HG02678 (cell line): ENCODE measurements around the gene SLC24A4.
"Not testable (repeated sequence)": the region's sequence is repeated elsewhere in the genome, so short reads cannot be mapped to it uniquely, and the experiment has no call there.

ENCODE experiments used
- ATAC-seq: cut with Tn5 transposase; IDR thresholded peaks from one replicate; pipeline ENCODE4 v1.9.1; 2021; ENCODE audit warnings: mild to moderate bottlenecking, moderate library complexity; ENCODE audit not compliant: unreplicated experiment

SLC24A4 gene

DNA sequence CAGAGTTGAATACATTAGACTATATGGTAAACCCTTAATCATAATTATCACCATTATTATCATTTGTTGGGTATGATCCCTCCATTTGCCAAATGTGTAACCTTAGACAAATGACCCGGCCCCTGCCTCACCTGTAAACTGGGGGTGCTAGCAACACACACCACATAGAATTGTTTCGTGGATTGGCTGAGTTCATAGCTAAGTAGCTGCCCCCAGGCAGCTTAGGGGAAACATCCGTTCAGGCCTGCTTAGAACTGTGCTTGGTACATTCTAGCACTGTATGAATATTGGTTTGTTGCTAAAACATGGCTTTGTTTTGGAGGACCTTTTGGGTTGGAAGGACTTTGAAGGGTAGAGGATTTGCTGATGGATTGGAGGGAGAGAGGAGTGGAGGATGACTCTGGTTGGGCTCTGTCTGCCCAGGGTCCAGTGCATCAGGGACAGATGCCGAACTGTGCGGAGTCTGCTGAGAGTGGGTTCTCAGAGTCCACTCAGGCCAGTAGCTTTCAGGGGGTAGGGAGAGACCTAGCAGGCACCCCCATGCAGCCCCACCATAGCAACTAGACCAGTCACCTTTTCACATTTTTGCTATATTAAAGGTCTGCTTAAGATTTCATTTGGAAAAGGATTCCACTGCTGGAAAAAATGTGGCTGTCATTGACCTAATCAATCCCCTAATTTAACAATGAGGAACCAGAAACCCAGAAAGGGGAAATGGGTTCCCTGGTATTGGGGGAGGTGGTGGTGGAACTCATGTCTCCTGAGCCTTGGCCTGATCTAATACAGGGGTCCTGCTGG is 192.8 kb downstream of the SLC24A4 start:
- no peak for ATAC-seq

DNA sequence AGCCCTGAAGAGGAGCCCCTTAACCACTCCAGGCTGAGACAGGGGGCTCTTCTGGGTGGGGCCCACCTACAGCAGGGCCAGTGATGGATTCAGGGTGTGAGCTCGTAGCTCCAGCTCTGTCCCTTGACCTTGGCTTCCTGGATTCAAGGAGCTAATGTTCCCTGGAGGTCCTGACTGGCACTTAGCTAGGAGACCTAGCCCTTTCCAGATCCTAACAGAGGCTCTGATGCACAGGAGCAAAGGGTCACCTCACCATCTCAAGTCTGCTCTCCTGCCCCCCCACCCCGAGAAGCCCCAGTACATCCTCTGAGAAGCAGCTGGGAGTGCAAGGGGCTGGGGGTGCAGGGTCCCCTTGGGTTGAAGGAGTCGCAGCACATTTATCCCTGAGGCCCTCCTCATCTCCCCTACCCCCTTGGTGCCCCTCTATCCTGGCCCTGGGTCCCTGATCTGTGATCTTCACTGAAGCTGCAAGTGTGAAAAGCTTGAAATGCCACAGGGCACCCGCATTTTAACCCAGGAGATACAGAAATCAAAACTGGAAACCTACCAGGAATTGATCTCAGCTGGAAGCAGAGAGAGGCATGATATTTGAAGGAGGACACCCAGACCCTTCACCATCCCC is 193.5 kb downstream of the SLC24A4 start:
- no peak for ATAC-seq

DNA sequence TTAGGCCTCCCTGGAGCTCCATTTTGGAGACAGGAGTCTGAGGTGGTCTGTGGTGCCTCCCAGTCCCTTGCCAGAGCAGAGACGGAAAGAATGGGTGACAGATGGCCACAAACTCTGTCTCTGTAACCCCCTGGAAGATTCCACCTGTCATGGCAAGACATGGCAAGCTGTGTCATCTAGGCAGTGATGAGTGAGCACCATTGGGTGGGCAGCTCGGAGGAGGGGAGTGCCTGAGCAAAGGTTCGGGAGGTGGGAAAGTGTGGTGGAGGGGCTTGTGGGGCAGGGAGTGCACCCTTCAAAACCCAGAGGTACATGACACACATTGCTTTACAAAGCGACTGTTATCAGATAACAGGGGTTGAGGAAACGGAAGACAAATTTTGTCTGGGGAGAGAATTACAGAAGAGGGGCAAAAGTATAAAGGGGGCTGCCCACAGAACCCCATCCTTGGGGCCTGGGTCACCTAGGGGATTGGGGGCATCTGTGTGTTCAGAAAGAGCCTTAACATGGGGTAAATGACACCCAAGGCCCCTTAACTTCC is 194.1 kb downstream of the SLC24A4 start:
- no peak for ATAC-seq

DNA sequence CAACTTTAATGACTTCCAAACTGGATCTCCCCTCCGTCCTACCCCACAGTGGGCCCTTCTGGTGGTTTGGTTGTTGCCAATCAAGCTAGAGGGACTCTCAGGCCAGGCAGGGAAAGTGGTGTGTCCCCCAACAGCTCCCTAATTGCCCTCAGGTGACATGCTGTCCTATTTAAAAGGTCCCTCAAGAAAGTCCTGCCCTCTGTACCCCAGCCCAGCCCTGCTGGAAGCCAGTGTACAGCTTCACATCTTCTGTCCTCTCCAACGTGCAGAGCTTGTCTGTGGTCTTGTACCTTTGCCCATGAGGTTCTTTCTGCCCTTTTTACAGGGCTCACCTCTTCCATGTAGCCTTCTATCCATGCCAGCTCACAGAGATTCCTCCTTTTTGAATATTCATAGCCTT is 194.8 kb downstream of the SLC24A4 start:
- ATAC-seq: no peak

DNA sequence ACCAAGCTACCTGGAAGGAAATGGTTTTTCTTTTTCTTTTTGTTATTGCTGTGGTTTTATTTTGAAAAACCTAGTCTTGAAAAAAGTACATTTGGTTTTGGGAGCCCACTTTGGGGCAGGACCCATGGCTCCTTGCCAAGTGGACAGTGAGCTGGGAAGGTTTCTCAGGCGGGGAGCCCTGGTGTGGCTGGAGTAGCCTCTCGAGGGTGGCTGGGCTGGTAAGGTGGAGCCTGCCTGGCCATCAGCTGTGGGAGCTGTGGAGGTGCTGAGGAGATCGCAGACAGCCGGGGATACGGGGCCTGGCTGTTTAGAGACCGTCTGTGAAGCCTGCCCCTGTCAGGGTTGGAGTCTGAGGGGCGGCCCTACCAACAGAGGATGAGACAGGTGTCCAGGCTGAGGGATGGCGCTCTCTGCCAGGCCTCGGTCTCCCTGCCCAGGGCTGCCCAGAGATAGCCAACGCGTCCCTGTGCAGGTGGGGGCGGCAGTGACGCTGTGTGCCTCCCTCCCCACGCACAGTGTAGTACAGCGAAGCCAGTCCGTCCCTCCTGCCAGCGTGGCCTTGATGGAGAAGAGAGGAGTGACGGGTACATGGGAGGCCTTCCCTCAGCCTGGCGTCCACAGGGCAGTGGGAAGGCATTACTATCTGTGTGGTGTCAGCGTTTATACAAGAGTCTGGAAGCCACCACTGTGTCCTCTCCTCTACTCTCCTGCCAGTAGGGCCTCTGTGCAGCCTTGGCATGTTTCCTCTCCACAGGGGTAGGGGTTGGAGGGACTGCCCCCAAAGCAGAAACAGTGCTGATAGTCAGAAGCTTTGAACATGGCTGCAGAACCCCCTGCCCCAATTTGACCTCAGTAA is 196.5 kb downstream of the SLC24A4 start:
- no peak for ATAC-seq

DNA sequence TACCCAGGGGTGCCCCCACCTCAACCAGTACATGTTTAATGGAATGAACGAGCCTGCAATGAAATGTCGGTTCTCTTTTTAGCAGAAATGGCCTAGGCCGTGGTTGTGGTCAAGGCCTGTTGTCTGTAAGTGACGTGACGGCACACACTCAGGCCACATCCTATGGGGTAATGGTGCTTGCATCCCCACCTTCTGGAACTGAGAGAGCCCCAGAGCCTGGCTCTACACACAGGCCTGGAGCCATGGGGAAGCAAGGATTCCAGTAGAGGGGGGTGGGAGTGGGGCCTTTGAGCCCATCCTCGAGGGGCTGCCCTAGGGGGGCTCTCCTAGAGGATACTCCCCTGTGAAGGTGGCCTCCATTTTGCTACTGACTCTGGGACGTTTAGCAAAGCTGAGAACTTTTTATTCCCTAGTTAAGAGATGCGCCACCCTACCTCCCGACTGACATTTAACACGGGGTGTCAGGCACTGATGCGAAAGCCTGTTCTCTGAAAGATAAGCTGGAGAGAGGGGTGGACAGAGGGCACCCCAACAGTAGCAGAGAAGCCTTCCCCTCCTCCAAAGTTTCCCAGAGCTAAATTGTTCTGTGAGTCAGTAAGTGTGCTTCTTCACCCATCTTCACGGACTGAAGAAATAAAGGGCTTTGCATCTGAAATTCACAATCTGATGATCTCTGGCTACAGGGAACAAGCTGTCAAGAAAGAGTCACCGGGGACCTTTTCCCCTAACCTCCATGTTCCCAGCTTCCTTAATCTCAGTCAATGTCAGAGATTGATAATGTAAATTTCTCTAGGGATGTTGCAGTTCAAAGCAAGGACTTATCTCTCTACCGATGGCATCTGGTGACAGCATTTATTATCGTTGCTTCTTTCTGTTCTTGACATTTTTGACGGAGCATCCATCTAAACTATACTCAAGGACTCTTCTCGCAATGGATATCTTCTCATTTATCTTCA is 197.4 kb downstream of the SLC24A4 start:
- no peak for ATAC-seq

DNA sequence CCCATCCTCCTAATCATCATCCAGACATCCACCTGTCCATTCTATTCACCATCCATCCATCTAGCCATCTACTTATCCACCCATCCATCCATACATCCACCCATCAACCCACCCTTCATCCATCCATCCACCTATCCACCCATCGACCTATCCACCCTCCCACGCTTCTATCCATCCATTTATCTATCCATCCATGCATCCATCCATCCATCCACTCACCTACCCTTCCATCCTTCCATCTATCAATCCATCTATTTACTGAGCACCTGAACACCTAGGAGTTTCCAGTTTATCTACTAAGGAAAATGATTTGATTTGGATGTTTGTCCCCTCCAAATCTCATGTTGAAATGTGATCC is 198.1 kb downstream of the SLC24A4 start:
- ATAC-seq: no peak

DNA sequence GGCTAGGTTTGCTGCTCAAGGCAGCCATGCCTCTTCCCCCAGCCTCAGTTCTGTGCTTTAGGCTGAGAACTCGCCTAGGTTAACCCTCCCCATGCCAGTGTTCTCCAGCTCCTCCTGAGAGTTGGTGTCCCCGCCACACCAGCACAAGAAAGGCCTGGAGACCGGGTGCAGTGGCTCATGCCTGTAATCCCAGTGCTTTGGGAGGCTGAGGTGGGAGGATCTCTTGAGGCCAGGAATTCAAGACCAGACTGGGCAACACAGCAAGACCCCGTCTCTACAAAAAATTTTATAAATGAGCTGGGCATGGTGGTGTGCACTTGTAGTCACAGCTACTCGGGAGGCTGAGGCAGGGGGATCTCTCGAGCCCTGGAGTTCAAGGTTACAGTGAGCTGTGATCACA is 200.8 kb downstream of the SLC24A4 start:
- ATAC-seq: no peak

DNA sequence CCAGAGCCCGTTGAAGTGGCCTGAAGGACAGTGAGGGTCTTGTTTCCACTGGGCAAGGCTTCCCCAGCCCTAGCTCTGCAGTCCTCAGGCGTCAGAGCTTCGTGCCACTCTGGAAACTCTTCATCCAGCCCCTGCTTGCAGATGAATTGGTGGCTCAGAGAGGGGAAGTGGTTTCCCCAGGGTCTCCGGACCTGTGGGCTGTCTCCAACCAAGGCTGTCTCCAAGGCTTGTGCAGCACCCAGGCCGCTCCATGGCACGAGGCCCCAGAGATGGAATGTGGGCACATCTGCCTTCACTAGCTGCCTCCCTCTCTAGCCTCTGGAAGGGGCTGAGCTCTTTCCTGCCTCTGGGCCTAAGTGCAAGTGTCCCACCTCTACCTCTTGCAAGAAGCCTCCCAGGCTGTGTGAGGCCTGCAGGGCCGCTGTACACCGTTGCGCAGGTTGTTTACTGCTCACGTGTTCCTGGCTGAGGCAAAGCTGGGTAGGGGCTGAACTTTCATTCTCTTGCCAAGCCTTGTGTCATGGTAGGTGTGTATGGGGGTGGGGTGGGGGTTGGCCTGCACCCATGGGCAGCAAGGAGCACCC is 201.7 kb downstream of the SLC24A4 start:
- ATAC-seq: no peak

DNA sequence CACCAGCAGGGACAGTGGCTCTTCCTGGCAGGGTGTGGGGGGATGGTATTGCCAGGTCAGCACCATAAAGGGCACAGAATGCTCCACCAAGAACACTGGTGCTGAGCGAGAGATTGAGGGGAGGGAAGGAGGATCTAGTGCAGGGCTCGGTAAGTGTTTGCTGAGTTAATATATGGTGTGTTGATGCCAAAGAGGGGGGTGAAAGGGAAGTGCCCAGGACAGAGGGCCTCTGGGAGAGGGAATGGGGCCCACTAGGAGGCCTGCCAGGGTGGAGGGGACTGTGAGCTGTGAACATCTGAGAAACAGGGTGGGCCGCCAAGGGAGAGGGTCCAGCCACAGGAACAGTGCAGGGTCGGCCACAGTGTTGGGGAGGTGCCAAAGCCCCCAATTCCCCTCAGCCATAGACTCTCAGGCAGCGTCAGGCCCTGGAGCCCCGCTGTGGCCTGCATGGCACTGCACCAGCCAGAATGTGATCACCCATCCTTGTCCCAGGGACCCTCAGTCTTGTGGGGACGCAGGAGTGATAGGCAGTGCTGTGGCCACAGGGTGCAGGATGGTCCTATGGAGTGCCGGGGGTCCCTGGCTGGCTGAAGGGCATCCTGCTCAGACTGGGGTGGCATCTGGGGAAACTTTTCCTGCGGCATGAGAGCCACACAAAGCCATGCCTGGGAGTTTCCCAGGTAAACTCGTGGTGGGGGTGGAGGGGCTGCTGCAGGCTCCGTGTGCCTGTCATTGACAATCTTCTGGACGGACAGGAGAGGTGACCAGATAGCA is 202.5 kb downstream of the SLC24A4 start:
- ATAC-seq: no peak

DNA sequence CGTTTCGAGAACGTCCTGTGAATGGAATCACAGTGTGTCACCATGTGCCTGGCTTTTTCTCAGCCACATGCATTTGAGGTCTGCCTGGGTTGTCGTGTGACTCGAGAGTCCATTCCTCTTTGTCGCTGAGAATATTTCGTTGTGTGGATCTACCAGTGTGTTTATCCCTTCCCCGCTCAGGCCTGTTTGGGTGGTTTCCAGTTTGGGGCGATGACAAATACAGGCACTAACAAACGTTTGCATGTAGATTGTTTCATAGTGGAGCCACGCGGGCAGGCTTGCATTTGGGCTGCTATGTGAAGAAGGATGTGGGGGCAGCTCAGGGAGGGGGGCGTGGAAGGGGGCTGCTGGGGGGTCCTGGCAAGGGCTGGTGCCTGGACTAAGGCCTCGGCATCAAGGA is 204.8 kb downstream of the SLC24A4 start:
- ATAC-seq: no peak

DNA sequence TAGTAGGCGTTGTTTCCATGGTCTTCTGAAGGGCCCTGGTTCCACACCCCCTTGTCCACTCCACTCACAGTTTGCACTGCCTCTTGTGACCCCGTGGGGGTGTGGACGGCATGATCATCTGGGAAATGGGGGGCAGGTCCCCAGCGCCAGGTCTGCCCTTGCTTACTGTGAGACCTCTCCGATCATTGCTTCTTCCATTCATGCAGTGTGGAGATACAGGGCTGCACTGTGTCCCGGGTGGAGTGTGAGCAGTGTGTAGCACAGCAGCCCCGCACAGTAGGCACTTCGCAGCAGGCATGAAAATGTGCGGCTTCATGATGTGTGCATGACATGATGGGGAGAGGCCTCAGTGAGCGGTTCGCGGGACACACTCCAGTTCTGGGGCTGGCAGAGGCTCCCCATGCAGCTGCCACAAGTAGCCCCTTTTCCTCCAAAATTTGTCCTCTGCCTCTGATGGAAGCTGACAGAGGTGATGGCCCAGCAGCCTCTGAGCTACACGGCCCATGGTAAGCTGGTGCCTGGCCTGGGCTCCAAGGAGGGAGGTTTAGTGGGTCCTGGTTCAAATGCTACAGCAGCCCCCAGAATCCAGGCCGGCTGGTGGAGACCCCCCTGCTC is 205.6 kb downstream of the SLC24A4 start:
- no peak for ATAC-seq

DNA sequence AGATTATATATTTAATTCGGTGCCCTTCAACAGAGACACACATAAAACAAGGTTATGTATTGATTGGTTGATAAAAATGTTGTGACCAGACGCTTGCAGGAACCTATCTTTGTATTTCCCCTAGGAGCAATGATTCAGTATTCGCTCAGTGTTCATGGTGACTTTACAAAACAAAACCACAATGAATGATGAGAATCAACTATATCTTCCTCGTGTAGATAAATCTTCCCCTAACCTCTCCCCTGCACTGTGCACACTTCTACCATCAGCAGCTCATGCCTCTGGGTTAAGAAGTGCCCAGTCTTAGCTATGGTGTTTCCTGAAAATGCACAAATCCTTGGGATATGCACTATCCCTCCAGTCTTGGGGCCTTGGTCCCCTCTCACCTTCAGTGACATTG is 206.9 kb downstream of the SLC24A4 start:
- no peak for ATAC-seq

DNA sequence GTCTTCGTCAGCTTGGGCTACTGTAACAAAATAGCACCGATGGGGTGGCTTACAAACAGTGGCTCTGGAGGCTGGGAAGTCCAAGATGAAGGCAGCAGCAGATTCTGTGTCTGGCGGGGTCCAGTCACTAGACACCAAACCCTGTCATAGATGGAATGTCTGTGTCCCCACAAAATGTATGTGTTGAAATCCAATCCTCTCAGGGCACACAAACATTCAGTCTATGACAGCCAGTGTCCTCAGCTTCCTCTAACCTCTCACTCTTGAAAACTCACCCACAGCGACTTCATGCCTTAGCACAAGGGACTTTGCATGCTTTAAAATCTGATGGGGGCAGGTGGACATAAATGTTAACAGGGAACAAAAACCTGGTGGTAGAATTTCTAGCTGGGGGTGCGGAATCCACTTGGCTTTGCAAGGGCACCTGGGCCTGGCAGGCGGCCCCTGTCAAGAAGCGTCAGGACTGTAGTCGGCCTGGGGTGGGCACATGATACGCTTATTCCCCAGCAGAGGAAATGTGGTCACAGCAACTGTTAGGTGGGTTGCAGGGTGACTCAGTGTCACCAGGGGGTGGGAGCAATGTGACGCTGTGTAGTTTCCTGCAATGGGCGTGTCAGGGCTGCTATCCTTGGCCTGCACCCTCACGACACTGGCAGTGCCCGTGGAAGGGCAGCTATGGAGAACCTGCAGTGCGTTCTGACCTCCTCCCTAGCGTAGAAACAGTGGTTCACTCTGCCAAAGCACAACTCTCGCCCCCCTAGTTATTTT is 208.3 kb downstream of the SLC24A4 start:
- no peak for ATAC-seq

DNA sequence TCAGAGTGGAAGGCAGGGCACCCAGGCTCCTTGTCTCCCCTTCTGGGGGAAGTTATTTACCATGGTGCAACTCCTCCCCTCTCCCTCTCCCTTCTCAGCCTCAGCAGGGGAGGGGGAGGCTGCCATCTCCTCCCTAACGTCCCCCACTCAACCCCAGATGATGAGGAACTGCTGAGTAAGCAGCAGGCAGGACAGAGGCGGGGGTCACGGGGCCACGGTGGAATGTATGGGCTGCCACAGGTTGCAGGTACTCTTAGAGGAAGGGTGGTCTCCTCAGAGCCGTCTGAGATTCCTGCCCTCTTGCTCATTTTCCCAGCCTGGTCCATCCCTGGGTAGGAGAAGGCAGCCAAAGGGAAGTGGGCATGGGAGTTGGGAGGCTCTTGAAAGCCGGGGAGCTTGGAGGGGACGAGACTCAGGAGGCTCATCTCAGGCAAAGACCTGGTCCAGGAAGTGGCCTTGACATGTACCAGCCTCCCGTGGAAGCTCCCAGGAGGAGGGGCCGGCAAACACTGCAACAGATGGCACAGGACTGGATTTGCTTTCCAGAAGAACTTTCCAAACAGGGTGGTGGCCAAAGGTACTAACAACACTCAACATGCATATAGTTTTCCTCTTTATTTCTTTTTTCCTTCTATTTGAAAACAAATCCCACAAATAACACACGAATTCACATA is 209.7 kb downstream of the SLC24A4 start:
- ATAC-seq: no peak

DNA sequence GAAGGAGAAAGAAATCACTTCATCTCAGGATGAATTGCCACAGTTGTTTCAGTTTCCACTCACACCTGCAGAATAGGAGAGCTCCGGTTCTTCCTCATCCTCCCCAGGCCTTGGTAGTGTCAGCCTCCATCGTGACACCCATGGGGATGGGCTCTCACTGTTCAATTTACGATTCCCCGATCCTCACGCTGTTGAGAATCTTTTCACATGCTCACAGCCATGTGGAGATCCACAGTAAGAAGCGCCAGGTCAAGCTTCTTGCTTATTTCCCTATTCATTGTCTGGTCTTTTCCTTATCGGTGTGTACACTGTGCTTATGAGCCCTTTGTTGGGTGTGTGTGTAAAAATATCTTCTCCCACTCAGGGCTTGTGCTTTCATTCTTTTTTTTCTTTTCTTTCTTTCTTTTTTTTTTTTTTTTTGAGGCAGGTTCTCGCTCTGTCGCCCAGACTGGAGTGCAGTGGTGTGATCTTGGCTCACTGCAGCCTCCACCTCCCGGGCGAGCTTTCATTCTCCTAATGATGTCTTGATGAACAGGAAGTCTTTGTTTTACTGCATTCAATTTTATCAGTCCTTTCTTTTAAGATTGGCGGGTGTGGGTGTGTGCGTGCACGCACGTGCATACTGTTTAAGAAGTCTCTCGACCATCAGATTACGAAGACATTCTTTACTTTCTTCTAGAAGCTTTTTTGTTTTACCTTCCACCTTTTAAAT is 212.1 kb downstream of the SLC24A4 start:
- no peak for ATAC-seq

DNA sequence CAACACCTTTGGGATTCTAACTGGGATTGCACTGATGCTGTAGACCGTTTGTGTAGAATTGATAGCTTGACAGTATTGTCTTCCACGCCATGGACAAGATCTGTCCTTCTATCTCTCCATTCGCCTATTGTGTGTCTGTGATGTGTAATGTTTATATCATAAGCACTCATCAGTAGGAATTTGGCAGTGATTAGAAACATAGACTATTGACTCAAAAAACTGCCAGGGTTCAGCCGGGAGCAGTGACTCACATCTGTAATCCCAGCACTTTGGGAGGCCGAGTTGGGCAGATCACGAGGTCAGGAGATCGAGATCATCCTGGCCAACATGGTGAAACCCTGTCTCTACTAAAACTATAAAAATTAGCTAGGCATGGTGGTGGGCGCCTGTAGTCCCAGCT is 213.3 kb downstream of the SLC24A4 start:
- ATAC-seq: not testable (repeated sequence)
